Upper lobe of left lung (tissue), 4 donors: ENCODE results near the gene MYADML2.

Experiments used
- EP300 ChIP-seq, 4 donors: sonication (generic); formaldehyde crosslinking; IDR thresholded peaks; one replicate each; pipeline ENCODE4 v1.5.1; 2017; ENCODE audit warnings: antibody characterized with exemption in 4 of 4, control low read depth in 2 of 4
- POLR2A ChIP-seq, 4 donors: fragments of 450-650 bp; IDR thresholded peaks; one replicate each; pipeline ENCODE4 v1.5.1; 2016 to 2017; ENCODE audit warnings: antibody characterized with exemption in 4 of 4, mild to moderate bottlenecking in 2 of 4
- POLR2AphosphoS5 ChIP-seq, 2 donors: sonication (generic); formaldehyde crosslinking; IDR thresholded peaks; one replicate each; pipeline ENCODE4 v1.5.1; 2017; ENCODE audit warnings: antibody characterized with exemption in 2 of 2
- TF ChIP-seq, protein P1 (sequence below), 6 experiments: fragments of 450-650 bp in 4 of 6; fragments of 200-600 bp in 2 of 6; sonication (generic) in 2 of 6; IDR thresholded peaks; one replicate each; pipeline ENCODE4 v1.5.1; 2016 to 2019; ENCODE audit warnings: antibody characterized with exemption in 6 of 6

- TF ChIP-seq, protein P1, sequence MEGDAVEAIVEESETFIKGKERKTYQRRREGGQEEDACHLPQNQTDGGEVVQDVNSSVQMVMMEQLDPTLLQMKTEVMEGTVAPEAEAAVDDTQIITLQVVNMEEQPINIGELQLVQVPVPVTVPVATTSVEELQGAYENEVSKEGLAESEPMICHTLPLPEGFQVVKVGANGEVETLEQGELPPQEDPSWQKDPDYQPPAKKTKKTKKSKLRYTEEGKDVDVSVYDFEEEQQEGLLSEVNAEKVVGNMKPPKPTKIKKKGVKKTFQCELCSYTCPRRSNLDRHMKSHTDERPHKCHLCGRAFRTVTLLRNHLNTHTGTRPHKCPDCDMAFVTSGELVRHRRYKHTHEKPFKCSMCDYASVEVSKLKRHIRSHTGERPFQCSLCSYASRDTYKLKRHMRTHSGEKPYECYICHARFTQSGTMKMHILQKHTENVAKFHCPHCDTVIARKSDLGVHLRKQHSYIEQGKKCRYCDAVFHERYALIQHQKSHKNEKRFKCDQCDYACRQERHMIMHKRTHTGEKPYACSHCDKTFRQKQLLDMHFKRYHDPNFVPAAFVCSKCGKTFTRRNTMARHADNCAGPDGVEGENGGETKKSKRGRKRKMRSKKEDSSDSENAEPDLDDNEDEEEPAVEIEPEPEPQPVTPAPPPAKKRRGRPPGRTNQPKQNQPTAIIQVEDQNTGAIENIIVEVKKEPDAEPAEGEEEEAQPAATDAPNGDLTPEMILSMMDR (IDR thresholded peaks at IDR 0.05) = no peak
- no peak for TF ChIP-seq EP300 (IDR thresholded peaks at IDR 0.05)
- TF ChIP-seq POLR2A (IDR thresholded peaks at IDR 0.05) = no peak
- TF ChIP-seq POLR2AphosphoS5 (IDR thresholded peaks at IDR 0.05) = no peak
Observed at GRCh38 chr17:81983639-81984373, 36.8 kb upstream of the MYADML2 start.
